Gastroesophageal sphincter (tissue), 4 donors: ENCODE measurements around the gene ZDHHC17. TPM values are rescaled to one million over a fixed set of nuclear protein-coding genes. Genes with fewer than 3 reads are reported as not detected.
A peak's percentile ranks its signal among the peaks of the same experiment; 100 is the strongest.

Source experiments
- ATAC-seq: fragments of 150-250 bp; one replicate; pipeline ENCODE4 v1.9.1; 2016; ENCODE audit warnings: mild to moderate bottlenecking, moderate library complexity
- H3K27ac ChIP-seq, 4 donors: fragments of 200-600 bp; sonication (generic) in 3 of 4; 1 replicate in 3 of 4; 2 replicates in 1 of 4; pipeline ENCODE4 v1.5.1; 2016 to 2019
- H3K27me3 ChIP-seq: fragments of 200-600 bp; sonication (generic); one replicate; pipeline ENCODE4 v1.5.1; 2019
- H3K36me3 ChIP-seq, 2 donors: fragments of 200-600 bp; sonication (generic); one replicate each; pipeline ENCODE4 v1.5.1; 2019; ENCODE audit warnings: control low read depth in 1 of 2
- H3K4me1 ChIP-seq, 3 donors: fragments of 200-600 bp; sonication (generic); 1 replicate in 2 of 3; 2 replicates in 1 of 3; pipeline ENCODE4 v1.5.1; 2016 to 2019; ENCODE audit warnings: control low read depth in 2 of 3
- H3K4me3 ChIP-seq, 2 donors: fragments of 200-600 bp; sonication (generic); one replicate each; pipeline ENCODE4 v1.5.1; 2019; ENCODE audit warnings: mild to moderate bottlenecking in 1 of 2, moderate library complexity in 1 of 2
- H3K9me3 ChIP-seq, 3 donors: fragments of 200-600 bp; sonication (generic); one replicate each; pipeline ENCODE4 v1.5.1; 2017 to 2019; ENCODE audit warnings: control low read depth in 2 of 3
- EP300 ChIP-seq: sonication (generic); formaldehyde crosslinking; IDR thresholded peaks from one replicate; pipeline ENCODE4 v1.6.1; 2017; ENCODE audit warnings: antibody characterized with exemption, mild to moderate bottlenecking
- POLR2A ChIP-seq, 2 donors: fragments of 450-650 bp; IDR thresholded peaks; one replicate each; pipeline ENCODE4 v1.6.1; 2017; ENCODE audit warnings: antibody characterized with exemption in 2 of 2, mild to moderate bottlenecking in 2 of 2, moderate library complexity in 1 of 2
- POLR2AphosphoS5 ChIP-seq: sonication (generic); formaldehyde crosslinking; IDR thresholded peaks from one replicate; pipeline ENCODE4 v1.6.1; 2017; ENCODE audit warnings: antibody characterized with exemption
- WGBS, 2 donors: methylation state at CpG; one replicate each; pipeline ENCODE4 v1.1.5; 2018; ENCODE audit warnings: low coverage in 1 of 2; 5-methylcytosine and 5-hydroxymethylcytosine counted together
- total RNA-seq, 4 donors: library from RNA; depleted of rRNA; stranded (reverse); fragments of >200 nt; gene quantifications; one replicate each; pipeline ENCODE4 v1.1.0, GENCODE V29; 2016
- TF ChIP-seq, protein P1 (sequence below), 4 experiments: fragments of 200-600 bp in 2 of 4; fragments of 450-650 bp in 2 of 4; sonication (generic) in 1 of 4; IDR thresholded peaks; one replicate each; pipeline ENCODE4 v1.5.1; 2017 to 2019; ENCODE audit warnings: antibody characterized with exemption in 4 of 4, mild to moderate bottlenecking in 2 of 4, moderate library complexity in 2 of 4

Gene ZDHHC17
- total RNA-seq, 4 donors from 2014 or later, result 25.4 to 71.8 (median 36.8) TPM

DNA sequence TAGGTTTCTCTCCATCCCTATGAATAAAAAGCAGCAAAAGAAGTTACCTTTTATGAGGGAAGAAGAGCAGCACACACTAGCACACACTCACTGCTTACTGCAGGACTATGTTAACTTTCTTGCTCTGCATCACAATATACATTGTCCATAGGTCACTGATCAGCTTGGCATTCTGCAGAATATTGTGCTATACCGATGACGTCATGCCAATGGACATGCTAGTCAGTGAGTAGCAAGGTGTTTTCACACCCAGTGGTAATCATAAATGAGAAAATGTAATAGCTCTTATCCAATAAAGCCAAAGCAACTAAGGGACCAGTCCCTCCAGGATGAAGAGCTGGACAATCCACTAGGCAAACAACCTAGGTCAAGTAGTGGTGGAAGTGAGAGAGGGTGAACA, 16.7 kb upstream of the ZDHHC17 start:
- Histone ChIP-seq H3K36me3 (no peaks in the 10 kb centered on the region), H3K27me3 (no peaks in the 10 kb centered on the region), H3K9me3 (no peaks in the 10 kb centered on the region), H3K4me3 (no peak overlapping the region), H3K27ac (no peak overlapping the region), H3K4me1 (no peaks in the 10 kb centered on the region)
- 67% methylated on average over 1 of the region's 2 CpGs; no CpG with 5 or more reads in 1 of the 2 donors for WGBS, 2 donors
- TF ChIP-seq POLR2AphosphoS5 (no peak), EP300 (no peak), POLR2A (IDR thresholded peaks at IDR 0.05) (no peak)
- TF ChIP-seq, protein P1, sequence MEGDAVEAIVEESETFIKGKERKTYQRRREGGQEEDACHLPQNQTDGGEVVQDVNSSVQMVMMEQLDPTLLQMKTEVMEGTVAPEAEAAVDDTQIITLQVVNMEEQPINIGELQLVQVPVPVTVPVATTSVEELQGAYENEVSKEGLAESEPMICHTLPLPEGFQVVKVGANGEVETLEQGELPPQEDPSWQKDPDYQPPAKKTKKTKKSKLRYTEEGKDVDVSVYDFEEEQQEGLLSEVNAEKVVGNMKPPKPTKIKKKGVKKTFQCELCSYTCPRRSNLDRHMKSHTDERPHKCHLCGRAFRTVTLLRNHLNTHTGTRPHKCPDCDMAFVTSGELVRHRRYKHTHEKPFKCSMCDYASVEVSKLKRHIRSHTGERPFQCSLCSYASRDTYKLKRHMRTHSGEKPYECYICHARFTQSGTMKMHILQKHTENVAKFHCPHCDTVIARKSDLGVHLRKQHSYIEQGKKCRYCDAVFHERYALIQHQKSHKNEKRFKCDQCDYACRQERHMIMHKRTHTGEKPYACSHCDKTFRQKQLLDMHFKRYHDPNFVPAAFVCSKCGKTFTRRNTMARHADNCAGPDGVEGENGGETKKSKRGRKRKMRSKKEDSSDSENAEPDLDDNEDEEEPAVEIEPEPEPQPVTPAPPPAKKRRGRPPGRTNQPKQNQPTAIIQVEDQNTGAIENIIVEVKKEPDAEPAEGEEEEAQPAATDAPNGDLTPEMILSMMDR (IDR thresholded peaks at IDR 0.05), result no peak
- ATAC-seq, result no peak

DNA sequence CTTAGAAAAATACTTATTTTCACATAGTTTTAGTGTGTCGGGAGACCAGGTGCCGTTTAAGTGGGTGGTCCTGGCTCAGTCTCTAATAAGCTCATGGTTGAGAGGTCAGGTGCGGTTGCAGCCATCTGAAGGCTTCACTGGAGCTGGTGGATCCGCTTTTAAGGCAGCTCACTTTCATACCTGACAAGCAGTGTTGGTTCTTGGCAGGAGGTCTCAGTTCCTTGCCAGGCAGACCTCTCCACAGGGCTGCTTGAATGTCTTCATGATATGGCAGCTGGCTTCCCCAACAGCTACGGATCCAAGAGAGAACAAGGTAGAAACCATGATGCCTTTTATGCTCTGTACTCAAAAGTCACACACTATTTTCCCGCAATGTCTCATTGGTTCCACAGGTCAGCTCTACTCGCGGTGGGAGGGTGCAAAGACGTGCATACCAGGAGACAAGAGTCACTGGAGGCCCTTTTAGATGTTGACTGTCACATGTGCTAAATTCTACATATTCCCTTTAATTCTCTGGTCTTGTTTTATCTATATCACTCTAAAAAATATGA, 8.0 kb upstream of the ZDHHC17 start:
- TF ChIP-seq POLR2A (IDR thresholded peaks at IDR 0.05), result no peak
- TF ChIP-seq POLR2AphosphoS5, result no peak
- TF ChIP-seq EP300, result no peak
- TF ChIP-seq, protein P1 (IDR thresholded peaks at IDR 0.05), result no peak
- no peak for ATAC-seq
- H3K36me3 ChIP-seq, result no peaks in the 10 kb centered on the region
- WGBS, 2 donors, result 82 to 87% methylated on average over 7 to 9 of the region's 9 CpGs
- H3K4me1 ChIP-seq, result no peaks in the 10 kb centered on the region
- no peaks in the 10 kb centered on the region for H3K27me3 ChIP-seq
- H3K4me3 ChIP-seq, result no peak overlapping the region
- H3K27ac ChIP-seq, result no peak overlapping the region
- H3K9me3 ChIP-seq, result no peaks in the 10 kb centered on the region

DNA sequence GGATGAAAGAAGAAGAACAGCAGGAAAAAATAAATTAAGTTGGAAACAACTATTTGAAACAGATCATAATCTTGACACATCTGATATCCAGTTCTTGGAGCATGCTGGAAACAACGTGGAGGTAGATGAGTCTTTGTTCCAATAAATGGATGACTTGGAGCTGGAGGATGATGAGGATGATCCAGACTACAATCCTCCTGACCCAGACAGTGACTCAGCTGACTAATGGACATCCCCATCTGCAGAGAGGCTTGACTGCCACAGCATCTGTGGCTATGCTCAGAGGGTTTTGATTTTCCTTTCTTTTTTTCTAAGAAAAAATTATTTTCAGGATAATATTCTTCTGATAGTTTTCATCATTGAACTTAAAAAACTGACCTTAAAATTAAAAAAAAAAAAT, 6.2 kb upstream of the ZDHHC17 start:
- 55% methylated on average over 1 of the region's 1 CpG; no CpG with 5 or more reads in 1 of the 2 donors for WGBS, 2 donors
- Histone ChIP-seq H3K9me3 (no peaks in the 10 kb centered on the region), H3K27me3 (no peaks in the 10 kb centered on the region), H3K4me1 (peaks cover 0 to 2% (median 0%) of the 10 kb centered on the region in 3 donors), H3K27ac (no peak overlapping the region), H3K36me3 (no peaks in the 10 kb centered on the region), H3K4me3 (no peak overlapping the region)
- TF ChIP-seq, protein P1 (IDR thresholded peaks at IDR 0.05), result no peak
- TF ChIP-seq POLR2AphosphoS5 (no peak), EP300 (no peak), POLR2A (IDR thresholded peaks at IDR 0.05) (no peak)
- no peak for ATAC-seq

DNA sequence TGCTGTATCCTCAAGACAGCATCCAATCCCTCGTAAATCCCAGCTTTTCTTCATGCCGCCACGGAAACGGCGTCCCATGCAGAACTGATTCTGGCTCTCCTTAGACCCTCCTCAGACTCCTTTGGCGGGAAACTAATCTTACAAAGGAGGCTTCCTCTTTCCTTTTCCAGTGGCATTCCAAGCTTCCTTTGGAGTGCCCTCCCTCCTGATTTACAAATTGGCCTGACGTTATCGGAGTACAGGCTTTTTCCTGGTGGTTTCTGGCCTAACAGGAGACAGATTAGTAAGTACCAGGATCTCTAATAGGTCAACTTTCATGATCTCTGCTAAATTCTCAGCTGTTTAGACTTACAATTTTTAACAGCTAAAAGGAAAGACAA, 1.3 kb upstream of the ZDHHC17 start:
- Histone ChIP-seq H3K9me3 (no peaks in the 10 kb centered on the region), H3K4me3 (no peak overlapping the region), H3K27me3 (no peaks in the 10 kb centered on the region), H3K27ac (peak overlapping the region in 1 of 4 donors; percentile 97), H3K36me3 (no peaks in the 10 kb centered on the region), H3K4me1 (peaks cover 0 to 34% (median 9%) of the 10 kb centered on the region in 3 donors)
- no peak for ATAC-seq
- 79 to 80% methylated on average over 8 of the region's 8 CpGs for WGBS, 2 donors
- no peak for TF ChIP-seq POLR2AphosphoS5
- TF ChIP-seq, protein P1 (IDR thresholded peaks at IDR 0.05), result no peak
- no peak for TF ChIP-seq EP300
- no peak for TF ChIP-seq POLR2A (IDR thresholded peaks at IDR 0.05)

DNA sequence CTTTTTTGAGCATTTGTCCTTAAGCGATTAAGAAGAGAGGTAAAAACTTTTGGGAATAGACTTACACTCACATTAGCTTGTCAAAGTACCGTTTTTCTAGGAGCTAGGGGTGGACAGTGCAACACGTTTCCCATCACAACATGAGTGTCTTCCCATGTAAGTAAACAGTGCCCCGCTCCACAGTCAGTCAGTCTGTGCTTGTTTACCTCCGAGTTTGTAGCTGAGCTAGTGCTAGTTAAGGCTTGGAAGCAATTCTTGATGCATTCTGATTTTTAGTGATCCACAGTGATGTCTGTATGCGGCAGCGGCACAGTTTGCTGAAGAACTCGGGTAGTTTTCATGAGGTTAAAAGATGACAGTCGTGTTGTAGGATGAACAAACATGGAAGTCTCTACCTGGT, 941 bp downstream of the ZDHHC17 start:
- WGBS, 2 donors, result 5 to 8% methylated on average over 6 of the region's 9 CpGs
- ATAC-seq, result no peak
- H3K4me3 ChIP-seq, result peak overlapping the region; percentile 73 to 74
- H3K27ac ChIP-seq, result peak overlapping the region; percentile 83 to 99 (median 96)
- no peaks in the 10 kb centered on the region for H3K36me3 ChIP-seq
- no peaks in the 10 kb centered on the region for H3K27me3 ChIP-seq
- TF ChIP-seq, protein P1 (IDR thresholded peaks at IDR 0.05), result no peak
- no peak for TF ChIP-seq EP300
- TF ChIP-seq POLR2AphosphoS5, result no peak
- H3K9me3 ChIP-seq, result no peaks in the 10 kb centered on the region
- peaks cover 0 to 52% (median 12%) of the 10 kb centered on the region in 3 donors for H3K4me1 ChIP-seq
